ENCODE measurements around the gene MGAT4A. TPM values are rescaled to one million over a fixed set of nuclear protein-coding genes. Genes with fewer than 3 reads are reported as not detected.

Gene MGAT4A
- total and polyA plus RNA-seq, 9 of the 15 experiments (the other 6 are each of a cell fraction or from before 2014, with no cell fraction given), result 0.03 to 0.53 (median 0.18) TPM; not detected in 2

GRCh38 chr2:98608116-98608961, 122.6 kb downstream of the MGAT4A start, which contains the start of the genes COA5 and UNC50 (continued):
- TF ChIP-seq, protein P1, sequence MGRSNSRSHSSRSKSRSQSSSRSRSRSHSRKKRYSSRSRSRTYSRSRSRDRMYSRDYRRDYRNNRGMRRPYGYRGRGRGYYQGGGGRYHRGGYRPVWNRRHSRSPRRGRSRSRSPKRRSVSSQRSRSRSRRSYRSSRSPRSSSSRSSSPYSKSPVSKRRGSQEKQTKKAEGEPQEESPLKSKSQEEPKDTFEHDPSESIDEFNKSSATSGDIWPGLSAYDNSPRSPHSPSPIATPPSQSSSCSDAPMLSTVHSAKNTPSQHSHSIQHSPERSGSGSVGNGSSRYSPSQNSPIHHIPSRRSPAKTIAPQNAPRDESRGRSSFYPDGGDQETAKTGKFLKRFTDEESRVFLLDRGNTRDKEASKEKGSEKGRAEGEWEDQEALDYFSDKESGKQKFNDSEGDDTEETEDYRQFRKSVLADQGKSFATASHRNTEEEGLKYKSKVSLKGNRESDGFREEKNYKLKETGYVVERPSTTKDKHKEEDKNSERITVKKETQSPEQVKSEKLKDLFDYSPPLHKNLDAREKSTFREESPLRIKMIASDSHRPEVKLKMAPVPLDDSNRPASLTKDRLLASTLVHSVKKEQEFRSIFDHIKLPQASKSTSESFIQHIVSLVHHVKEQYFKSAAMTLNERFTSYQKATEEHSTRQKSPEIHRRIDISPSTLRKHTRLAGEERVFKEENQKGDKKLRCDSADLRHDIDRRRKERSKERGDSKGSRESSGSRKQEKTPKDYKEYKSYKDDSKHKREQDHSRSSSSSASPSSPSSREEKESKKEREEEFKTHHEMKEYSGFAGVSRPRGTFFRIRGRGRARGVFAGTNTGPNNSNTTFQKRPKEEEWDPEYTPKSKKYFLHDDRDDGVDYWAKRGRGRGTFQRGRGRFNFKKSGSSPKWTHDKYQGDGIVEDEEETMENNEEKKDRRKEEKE (IDR thresholded peaks at IDR 0.05; ENCODE audit: borderline replicate concordance in 1 of 2, control insufficient read depth in 1 of 2, low read depth in 2 of 2, low read length in 1 of 2), result peak in 1 of 2 experiments; percentile 69; a peak in 1 of 4 replicates
- TF ChIP-seq NR2C1 (IDR thresholded peaks at IDR 0.05), result peak; percentile 74; the same call in 1 of the 2 replicates
- peak; percentile 71 for TF ChIP-seq NR2C1 (tag; IDR thresholded peaks at IDR 0.05)
- TF ChIP-seq WHSC1 (IDR thresholded peaks at IDR 0.05; ENCODE audit: low read length), result no peak
- TF ChIP-seq ZNF175 (CRISPR knock-in tag; IDR thresholded peaks at IDR 0.05; ENCODE audit: low read depth), result 0 out of 2 replicates have a peak, but pooled peaks have one; percentile 23
- TF ChIP-seq, protein P2, sequence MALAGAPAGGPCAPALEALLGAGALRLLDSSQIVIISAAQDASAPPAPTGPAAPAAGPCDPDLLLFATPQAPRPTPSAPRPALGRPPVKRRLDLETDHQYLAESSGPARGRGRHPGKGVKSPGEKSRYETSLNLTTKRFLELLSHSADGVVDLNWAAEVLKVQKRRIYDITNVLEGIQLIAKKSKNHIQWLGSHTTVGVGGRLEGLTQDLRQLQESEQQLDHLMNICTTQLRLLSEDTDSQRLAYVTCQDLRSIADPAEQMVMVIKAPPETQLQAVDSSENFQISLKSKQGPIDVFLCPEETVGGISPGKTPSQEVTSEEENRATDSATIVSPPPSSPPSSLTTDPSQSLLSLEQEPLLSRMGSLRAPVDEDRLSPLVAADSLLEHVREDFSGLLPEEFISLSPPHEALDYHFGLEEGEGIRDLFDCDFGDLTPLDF (CRISPR knock-in tag; IDR thresholded peaks at IDR 0.05), result peak; percentile 36; the same call in 1 of the 2 replicates
- peak; percentile 66 for TF ChIP-seq CHD1 (IDR thresholded peaks at IDR 0.05; ENCODE audit: low read length)
- no peak for TF ChIP-seq ZNF778 (CRISPR knock-in tag; IDR thresholded peaks at IDR 0.05)
- TF ChIP-seq FOXM1 (IDR thresholded peaks at IDR 0.05; ENCODE audit: low read depth), result no peak
- peak; percentile 70 for TF ChIP-seq FOXM1 (CRISPR knock-in tag; IDR thresholded peaks at IDR 0.05; ENCODE audit: low read depth)
- TF ChIP-seq JUND (IDR thresholded peaks at IDR 0.05; ENCODE audit: borderline replicate concordance, low read depth, low read length), result peak; percentile 34; the same call in 1 of the 2 replicates
- no peak; the same call in 2 of the 3 replicates for TF ChIP-seq JUND (tag; IDR thresholded peaks at IDR 0.05; ENCODE audit: borderline replicate concordance, low read depth, low read length)
- TF ChIP-seq, protein P3, sequence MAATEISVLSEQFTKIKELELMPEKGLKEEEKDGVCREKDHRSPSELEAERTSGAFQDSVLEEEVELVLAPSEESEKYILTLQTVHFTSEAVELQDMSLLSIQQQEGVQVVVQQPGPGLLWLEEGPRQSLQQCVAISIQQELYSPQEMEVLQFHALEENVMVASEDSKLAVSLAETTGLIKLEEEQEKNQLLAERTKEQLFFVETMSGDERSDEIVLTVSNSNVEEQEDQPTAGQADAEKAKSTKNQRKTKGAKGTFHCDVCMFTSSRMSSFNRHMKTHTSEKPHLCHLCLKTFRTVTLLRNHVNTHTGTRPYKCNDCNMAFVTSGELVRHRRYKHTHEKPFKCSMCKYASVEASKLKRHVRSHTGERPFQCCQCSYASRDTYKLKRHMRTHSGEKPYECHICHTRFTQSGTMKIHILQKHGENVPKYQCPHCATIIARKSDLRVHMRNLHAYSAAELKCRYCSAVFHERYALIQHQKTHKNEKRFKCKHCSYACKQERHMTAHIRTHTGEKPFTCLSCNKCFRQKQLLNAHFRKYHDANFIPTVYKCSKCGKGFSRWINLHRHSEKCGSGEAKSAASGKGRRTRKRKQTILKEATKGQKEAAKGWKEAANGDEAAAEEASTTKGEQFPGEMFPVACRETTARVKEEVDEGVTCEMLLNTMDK (IDR thresholded peaks at IDR 0.05; ENCODE audit: borderline replicate concordance, insufficient read depth, low read depth, low read length, poor library complexity, severe bottlenecking), result peak; percentile 39
- no peak; the same call in 1 of the 2 replicates for TF ChIP-seq ZNF644 (tag; IDR thresholded peaks at IDR 0.05; ENCODE audit: low read depth)
- TF ChIP-seq UBTF (IDR thresholded peaks at IDR 0.05; ENCODE audit: borderline replicate concordance in 1 of 2, low read depth in 2 of 2, low read length in 2 of 2), result peak; percentile 75 to 91; a peak in 3 of 4 replicates
- TF ChIP-seq OTX1 (CRISPR knock-in tag; IDR thresholded peaks at IDR 0.05), result no peak
- peak; percentile 86 to 88 for TF ChIP-seq NRF1 (conservative IDR thresholded peaks at IDR 0.05 in 1 of 2, IDR thresholded peaks at IDR 0.05 in 1 of 2)

Data from K562 (cell line).